Suprapubic skin (tissue), 4 donors: ENCODE measurements around the gene CBX6. TPM values are rescaled to one million over a fixed set of nuclear protein-coding genes. Genes with fewer than 3 reads are reported as not detected.

Source experiments
- DNase-seq, 2 donors: peaks; one replicate each; pipeline ENCODE4 v3.0.0-alpha.2; 2019; ENCODE audit warnings: low spot score in 2 of 2
- H3K27ac ChIP-seq: fragments of 200-600 bp; sonication (generic); one replicate; pipeline ENCODE4 v1.5.1; 2019
- H3K27me3 ChIP-seq: fragments of 200-600 bp; sonication (generic); one replicate; pipeline ENCODE4 v1.5.1; 2019
- H3K36me3 ChIP-seq: fragments of 200-600 bp; sonication (generic); one replicate; pipeline ENCODE4 v1.5.1; 2019
- H3K4me1 ChIP-seq: fragments of 200-600 bp; sonication (generic); one replicate; pipeline ENCODE4 v1.5.1; 2019
- H3K4me3 ChIP-seq: fragments of 200-600 bp; sonication (generic); one replicate; pipeline ENCODE4 v1.5.1; 2019; ENCODE audit warnings: mild to moderate bottlenecking
- H3K9me3 ChIP-seq: fragments of 200-600 bp; sonication (generic); one replicate; pipeline ENCODE4 v1.5.1; 2019
- EP300 ChIP-seq: sonication (generic); formaldehyde crosslinking; IDR thresholded peaks from one replicate; pipeline ENCODE4 v1.6.1; 2017; ENCODE audit warnings: antibody characterized with exemption
- POLR2A ChIP-seq, 2 donors: fragments of 450-650 bp; IDR thresholded peaks; one replicate each; pipeline ENCODE4 v1.6.1; 2017; ENCODE audit warnings: antibody characterized with exemption in 2 of 2, mild to moderate bottlenecking in 2 of 2, moderate library complexity in 2 of 2
- POLR2AphosphoS5 ChIP-seq, 3 donors: sonication (generic); formaldehyde crosslinking; IDR thresholded peaks; one replicate each; pipeline ENCODE4 v1.6.1; 2017; ENCODE audit warnings: antibody characterized with exemption in 3 of 3
- WGBS: methylation state at CpG from one replicate; pipeline ENCODE4 v1.1.5; 2018; 5-methylcytosine and 5-hydroxymethylcytosine counted together
- total RNA-seq, 4 donors: library from RNA; depleted of rRNA; stranded (reverse); fragments of >200 nt; gene quantifications; one replicate each; pipeline ENCODE4 v1.1.0, GENCODE V29; 2016
- TF ChIP-seq, protein P1 (sequence below), 2 donors: fragments of 200-600 bp in 1 of 2; fragments of 450-650 bp in 1 of 2; sonication (generic) in 1 of 2; IDR thresholded peaks; one replicate each; pipeline ENCODE4 v1.5.1; 2016 to 2019; ENCODE audit warnings: antibody characterized with exemption in 2 of 2, mild to moderate bottlenecking in 1 of 2, moderate library complexity in 1 of 2

The CBX6 gene
- total RNA-seq, 4 donors from 2014 or later = 11.5 to 31.4 (median 22.1) TPM

- WGBS = 92% methylated on average over 4 of the region's 4 CpGs
- TF ChIP-seq, protein P1, sequence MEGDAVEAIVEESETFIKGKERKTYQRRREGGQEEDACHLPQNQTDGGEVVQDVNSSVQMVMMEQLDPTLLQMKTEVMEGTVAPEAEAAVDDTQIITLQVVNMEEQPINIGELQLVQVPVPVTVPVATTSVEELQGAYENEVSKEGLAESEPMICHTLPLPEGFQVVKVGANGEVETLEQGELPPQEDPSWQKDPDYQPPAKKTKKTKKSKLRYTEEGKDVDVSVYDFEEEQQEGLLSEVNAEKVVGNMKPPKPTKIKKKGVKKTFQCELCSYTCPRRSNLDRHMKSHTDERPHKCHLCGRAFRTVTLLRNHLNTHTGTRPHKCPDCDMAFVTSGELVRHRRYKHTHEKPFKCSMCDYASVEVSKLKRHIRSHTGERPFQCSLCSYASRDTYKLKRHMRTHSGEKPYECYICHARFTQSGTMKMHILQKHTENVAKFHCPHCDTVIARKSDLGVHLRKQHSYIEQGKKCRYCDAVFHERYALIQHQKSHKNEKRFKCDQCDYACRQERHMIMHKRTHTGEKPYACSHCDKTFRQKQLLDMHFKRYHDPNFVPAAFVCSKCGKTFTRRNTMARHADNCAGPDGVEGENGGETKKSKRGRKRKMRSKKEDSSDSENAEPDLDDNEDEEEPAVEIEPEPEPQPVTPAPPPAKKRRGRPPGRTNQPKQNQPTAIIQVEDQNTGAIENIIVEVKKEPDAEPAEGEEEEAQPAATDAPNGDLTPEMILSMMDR (IDR thresholded peaks at IDR 0.05) = no peak
- no peak for TF ChIP-seq POLR2A (IDR thresholded peaks at IDR 0.05)
- no peak for TF ChIP-seq POLR2AphosphoS5 (IDR thresholded peaks at IDR 0.05)
- no peak for TF ChIP-seq EP300
Measured at GRCh38 chr22:38823076-38823475, 48.9 kb downstream of the CBX6 start.

DNA sequence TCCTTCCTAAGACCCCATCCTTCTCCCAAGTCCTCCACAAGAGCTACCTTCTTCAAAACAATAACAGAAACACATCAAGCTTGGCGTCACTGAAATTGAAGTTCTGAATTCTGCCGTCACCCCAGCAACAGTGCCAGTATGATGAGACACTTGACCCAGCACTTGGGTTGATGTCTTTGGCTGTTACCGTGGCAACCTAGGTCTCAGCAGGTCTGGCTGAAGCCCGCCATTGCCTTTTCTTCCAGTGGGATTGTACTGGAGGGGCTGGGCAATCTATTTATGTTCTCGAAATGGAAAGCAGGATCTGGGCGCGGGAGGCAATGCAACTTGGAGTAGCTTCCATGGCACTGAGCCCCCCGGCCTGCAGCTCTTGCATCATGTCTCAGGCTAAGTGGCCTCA is 52.0 kb downstream of the CBX6 start:
- Histone ChIP-seq H3K4me1 (no peaks in the 10 kb centered on the region), H3K27me3 (peaks cover 11% of the 10 kb centered on the region), H3K9me3 (no peaks in the 10 kb centered on the region), H3K4me3 (no peak overlapping the region), H3K36me3 (no peaks in the 10 kb centered on the region), H3K27ac (no peak overlapping the region)
- DNase-seq = no peak
- TF ChIP-seq EP300 (no peak), POLR2A (IDR thresholded peaks at IDR 0.05) (no peak), POLR2AphosphoS5 (IDR thresholded peaks at IDR 0.05) (no peak)
- TF ChIP-seq, protein P1 (IDR thresholded peaks at IDR 0.05) = no peak
- WGBS = 77% methylated on average over 8 of the region's 8 CpGs

More at GRCh38 chr22:38823076-38823475, 48.9 kb downstream of the CBX6 start:
- no peaks in the 10 kb centered on the region for H3K9me3 ChIP-seq
- no peak overlapping the region for H3K4me3 ChIP-seq
- peaks cover 9% of the 10 kb centered on the region for H3K27me3 ChIP-seq
- no peak for DNase-seq
- H3K27ac ChIP-seq = no peak overlapping the region
- no peaks in the 10 kb centered on the region for H3K4me1 ChIP-seq
- H3K36me3 ChIP-seq = no peaks in the 10 kb centered on the region

- TF ChIP-seq EP300 (no peak), POLR2A (IDR thresholded peaks at IDR 0.05) (no peak), POLR2AphosphoS5 (IDR thresholded peaks at IDR 0.05) (no peak)
- TF ChIP-seq, protein P1 (IDR thresholded peaks at IDR 0.05) = no peak
- Histone ChIP-seq H3K27ac (no peak overlapping the region), H3K9me3 (no peaks in the 10 kb centered on the region), H3K36me3 (no peaks in the 10 kb centered on the region), H3K4me3 (no peak overlapping the region), H3K4me1 (no peaks in the 10 kb centered on the region), H3K27me3 (peaks cover 12% of the 10 kb centered on the region)
- DNase-seq = no peak
- 81% methylated on average over 8 of the region's 10 CpGs for WGBS
Measured at GRCh38 chr22:38819387-38819940, 52.6 kb downstream of the CBX6 start.

GRCh38 chr22:38817196-38817595 is 54.8 kb downstream of the CBX6 start:
- Histone ChIP-seq H3K27me3 (peaks cover 12% of the 10 kb centered on the region), H3K4me3 (no peak overlapping the region), H3K9me3 (no peaks in the 10 kb centered on the region), H3K36me3 (no peaks in the 10 kb centered on the region), H3K4me1 (no peaks in the 10 kb centered on the region), H3K27ac (no peak overlapping the region)
- TF ChIP-seq EP300 (no peak), POLR2A (IDR thresholded peaks at IDR 0.05) (no peak), POLR2AphosphoS5 (IDR thresholded peaks at IDR 0.05) (no peak)
- TF ChIP-seq, protein P1 (IDR thresholded peaks at IDR 0.05) = no peak
- WGBS = 88% methylated on average over 6 of the region's 6 CpGs
- DNase-seq = no peak

GRCh38 chr22:38815842-38816241 is 56.2 kb downstream of the CBX6 start:
- Histone ChIP-seq H3K27ac (no peak overlapping the region), H3K27me3 (peaks cover 12% of the 10 kb centered on the region), H3K9me3 (no peaks in the 10 kb centered on the region), H3K4me3 (no peak overlapping the region), H3K4me1 (no peaks in the 10 kb centered on the region), H3K36me3 (no peaks in the 10 kb centered on the region)
- TF ChIP-seq POLR2A (IDR thresholded peaks at IDR 0.05) = no peak
- no peak for TF ChIP-seq POLR2AphosphoS5 (IDR thresholded peaks at IDR 0.05)
- no peak for TF ChIP-seq EP300
- TF ChIP-seq, protein P1 (IDR thresholded peaks at IDR 0.05) = no peak
- 55% methylated on average over 1 of the region's 1 CpG for WGBS
- no peak for DNase-seq

Other genes with a start within 250 kb of the CBX6 start
- gene FAM227A, start 215.8 kb downstream of the CBX6 start, total RNA-seq = 1 to 10 TPM in 3 of 4 donors, under 1 TPM in 1; 0.89 to 6.2 (median 2.2) TPM
- 10 to 100 TPM in 3 of 4 donors, 1 to 10 TPM in 1; 9.9 to 25.7 (median 15.4) TPM for gene CBY1, start 215.6 kb downstream of the CBX6 start, total RNA-seq
- 10 to 100 TPM; 15.6 to 56.2 (median 36.7) TPM for gene TOMM22, start 190.3 kb downstream of the CBX6 start, total RNA-seq
- 10 to 100 TPM; 51.4 to 87.4 (median 62.3) TPM for gene JOSD1, start 171.3 kb downstream of the CBX6 start, total RNA-seq
- 100 to 1,000 TPM in 1 of 4 donors, 10 to 100 TPM in 3; 73.0 to 100 (median 76.8) TPM for gene GTPBP1, start 166.3 kb downstream of the CBX6 start, total RNA-seq
- 100 to 1,000 TPM; 186 to 262 (median 232) TPM for gene SUN2, start 116.2 kb downstream of the CBX6 start, total RNA-seq
- 10 to 100 TPM; 21.8 to 27.7 (median 27.6) TPM for gene DNAL4, start 78.1 kb downstream of the CBX6 start, total RNA-seq
- 1 to 10 TPM; 1.0 to 2.4 (median 2.1) TPM for gene NPTXR, start 28.2 kb downstream of the CBX6 start, total RNA-seq
- 1 to 10 TPM in 1 of 4 donors, not detected in 3; 2.1 TPM for gene APOBEC3A, start 85.4 kb upstream of the CBX6 start, total RNA-seq
- gene APOBEC3B, start 110.1 kb upstream of the CBX6 start, total RNA-seq = 1 to 10 TPM in 3 of 4 donors, not detected in 1; 1.0 to 2.4 (median 2.1) TPM
- gene APOBEC3C, start 142.0 kb upstream of the CBX6 start, total RNA-seq = 10 to 100 TPM in 1 of 4 donors, 1 to 10 TPM in 3; 6.6 to 10.5 (median 7.8) TPM
- not detected for gene APOBEC3D, start 148.9 kb upstream of the CBX6 start, total RNA-seq
- gene APOBEC3F, start 168.6 kb upstream of the CBX6 start, total RNA-seq = 1 to 10 TPM in 2 of 4 donors, under 1 TPM in 1, not detected in 1; 0.57 to 2.0 (median 1.4) TPM
- gene APOBEC3G, start 205.1 kb upstream of the CBX6 start, total RNA-seq = 1 to 10 TPM in 2 of 4 donors, under 1 TPM in 2; 0.45 to 5.2 (median 1.5) TPM
- under 1 TPM in 1 of 4 donors, not detected in 3; 0.52 TPM for gene APOBEC3H, start 225.0 kb upstream of the CBX6 start, total RNA-seq